ENCODE measurements around the gene AHNAK. TPM values are rescaled to one million over a fixed set of nuclear protein-coding genes. Genes with fewer than 3 reads are reported as not detected.

The AHNAK gene
- total RNA-seq, 2 experiments from 2014 or later = 0.21 to 0.28 TPM

GRCh38 chr11:62439785-62440602 lies 106.6 kb downstream of the AHNAK start:
- BruUV-seq (replicated peaks) = no TSS peak
- Histone ChIP-seq H3K4me2 (ENCODE audit: low read length) (no peak overlapping the region), H3K9me2 (ENCODE audit: insufficient read depth, low read length) (no peaks in the 10 kb centered on the region), H2AFZ (ENCODE audit: low read length) (no peak overlapping the region), H3K79me2 (ENCODE audit: insufficient read depth, low read depth, low read length) (no peaks in the 10 kb centered on the region), H3K36me3 (ENCODE audit: insufficient read depth, low read length) (no peaks in the 10 kb centered on the region), H3K4me1 (ENCODE audit: insufficient read depth, low read length, poor library complexity, severe bottlenecking) (no peaks in the 10 kb centered on the region), H4K20me1 (ENCODE audit: insufficient read depth, low read length) (no peaks in the 10 kb centered on the region), H3K4me3 (ENCODE audit: low read depth, low read length, poor library complexity, severe bottlenecking) (no peak overlapping the region), H3K9me3 (ENCODE audit: low read length) (no peaks in the 10 kb centered on the region), H3K27ac (ENCODE audit: low read depth, low read length, poor library complexity, severe bottlenecking) (no peak overlapping the region)
- TF ChIP-seq EZH2phosphoT487 (IDR thresholded peaks at IDR 0.05; ENCODE audit: borderline replicate concordance, low read depth, low read length) (no peak), CTCF (conservative IDR thresholded peaks at IDR 0.05; ENCODE audit: low read length) (no peak)
- CTCF ChIA-PET (ENCODE audit: unreplicated experiment) = no interaction called here
- no peak for DNase-seq (ENCODE audit: low spot score)
- POLR2A ChIA-PET = interaction anchor here (0.7 kb wide), 1 partner anchor 36 kb away, joined by 3 read pairs; no protein-coding TSS in a partner anchor
- intact Hi-C loops (cut with micrococcal nuclease; ENCODE audit: unreplicated experiment) = no loop called here

- H4K20me1 ChIP-seq (ENCODE audit: insufficient read depth, low read length) = no peaks in the 10 kb centered on the region
- intact Hi-C loops (cut with micrococcal nuclease; ENCODE audit: unreplicated experiment) = no loop called here
- H3K27ac ChIP-seq (ENCODE audit: low read depth, low read length, poor library complexity, severe bottlenecking) = no peak overlapping the region
- ChIA-PET CTCF (ENCODE audit: unreplicated experiment) (no interaction called here), POLR2A (interaction anchor here (0.7 kb wide), 1 partner anchor 14 kb away, joined by 5 read pairs; no protein-coding TSS in a partner anchor)
- no peaks in the 10 kb centered on the region for H3K9me2 ChIP-seq (ENCODE audit: insufficient read depth, low read length)
- no peak overlapping the region for H3K4me3 ChIP-seq (ENCODE audit: low read depth, low read length, poor library complexity, severe bottlenecking)
- H3K4me2 ChIP-seq (ENCODE audit: low read length) = no peak overlapping the region
- H3K36me3 ChIP-seq (ENCODE audit: insufficient read depth, low read length) = no peaks in the 10 kb centered on the region
- no peak for DNase-seq (ENCODE audit: low spot score)
- no peaks in the 10 kb centered on the region for H3K4me1 ChIP-seq (ENCODE audit: insufficient read depth, low read length, poor library complexity, severe bottlenecking)
- TF ChIP-seq CTCF (conservative IDR thresholded peaks at IDR 0.05; ENCODE audit: low read length) = no peak
- no peak for TF ChIP-seq EZH2phosphoT487 (IDR thresholded peaks at IDR 0.05; ENCODE audit: borderline replicate concordance, low read depth, low read length)
- H3K9me3 ChIP-seq (ENCODE audit: low read length) = no peaks in the 10 kb centered on the region
- no TSS peak for BruUV-seq (replicated peaks)
- no peak overlapping the region for H2AFZ ChIP-seq (ENCODE audit: low read length)
- H3K79me2 ChIP-seq (ENCODE audit: insufficient read depth, low read depth, low read length) = no peaks in the 10 kb centered on the region
Measured at GRCh38 chr11:62438641-62439040, 108.0 kb downstream of the AHNAK start.

- H3K9me3 ChIP-seq (ENCODE audit: low read length) = no peaks in the 10 kb centered on the region
- H3K4me3 ChIP-seq (ENCODE audit: low read depth, low read length, poor library complexity, severe bottlenecking) = no peak overlapping the region
- TF ChIP-seq EZH2phosphoT487 (IDR thresholded peaks at IDR 0.05; ENCODE audit: borderline replicate concordance, low read depth, low read length) (no peak), CTCF (conservative IDR thresholded peaks at IDR 0.05; ENCODE audit: low read length) (no peak)
- no peak overlapping the region for H2AFZ ChIP-seq (ENCODE audit: low read length)
- ChIA-PET CTCF (ENCODE audit: unreplicated experiment) (no interaction called here), POLR2A (no interaction called here)
- no peaks in the 10 kb centered on the region for H3K79me2 ChIP-seq (ENCODE audit: insufficient read depth, low read depth, low read length)
- no peaks in the 10 kb centered on the region for H4K20me1 ChIP-seq (ENCODE audit: insufficient read depth, low read length)
- H3K4me2 ChIP-seq (ENCODE audit: low read length) = no peak overlapping the region
- H3K36me3 ChIP-seq (ENCODE audit: insufficient read depth, low read length) = no peaks in the 10 kb centered on the region
- intact Hi-C loops (cut with micrococcal nuclease; ENCODE audit: unreplicated experiment) = no loop called here
- BruUV-seq (replicated peaks) = no TSS peak
- no peak overlapping the region for H3K27ac ChIP-seq (ENCODE audit: low read depth, low read length, poor library complexity, severe bottlenecking)
- no peaks in the 10 kb centered on the region for H3K9me2 ChIP-seq (ENCODE audit: insufficient read depth, low read length)
- DNase-seq (ENCODE audit: low spot score) = no peak
- H3K4me1 ChIP-seq (ENCODE audit: insufficient read depth, low read length, poor library complexity, severe bottlenecking) = no peaks in the 10 kb centered on the region
Measured at GRCh38 chr11:62437616-62438015, 109.0 kb downstream of the AHNAK start.

All from OCI-LY7 (cell line).